Brain microvascular endothelial cell (primary cell): ENCODE measurements around the gene HEATR5A.

Source experiments
- DNase-seq: peaks from one replicate; pipeline ENCODE4 v3.0.0-alpha.2; 2020
- H3K27ac ChIP-seq: fragments of 250-450 bp; sonication (Bioruptor Pico); 2 replicates; pipeline ENCODE4 v1.5.1; 2020; ENCODE audit warnings: mild to moderate bottlenecking, moderate library complexity
- H3K27me3 ChIP-seq: fragments of 250-450 bp; sonication (Bioruptor Pico); replicated peaks from 2 replicates; pipeline ENCODE4 v1.5.1; 2020; ENCODE audit warnings: mild to moderate bottlenecking
- H3K36me3 ChIP-seq: fragments of 250-450 bp; sonication (Bioruptor Pico); replicated peaks from 2 replicates; pipeline ENCODE4 v1.5.1; 2020; ENCODE audit warnings: mild to moderate bottlenecking
- H3K4me3 ChIP-seq: 2 replicates; pipeline ENCODE4 v1.5.1; 2011; ENCODE audit warnings: low read depth, mild to moderate bottlenecking, control low read depth, low read length, moderate library complexity
- CTCF ChIP-seq: IDR thresholded peaks from 2 replicates; pipeline ENCODE4 v1.5.1; 2011; ENCODE audit warnings: low read depth, mild to moderate bottlenecking, moderate library complexity, low read length, control low read depth, inconsistent platforms; ENCODE audit errors: missing control alignments
- in situ Hi-C: cut with HindIII; loops from 2 replicates; pipeline ENCODE4 v1.10.0; 2017; ENCODE audit warnings: low sequenced_read_pairs, low pct_ligation_motif_present

Gene HEATR5A

GRCh38 chr14:31408421-31408820 lies 11.9 kb downstream of the HEATR5A start:
- no peak for DNase-seq
- H3K4me3 ChIP-seq = no peak overlapping the region
- H3K27me3 ChIP-seq = no peaks in the 10 kb centered on the region
- no peaks in the 10 kb centered on the region for H3K36me3 ChIP-seq
- in situ Hi-C loops = no loop called here
- no peak overlapping the region for H3K27ac ChIP-seq
- TF ChIP-seq CTCF = no peak

- no peaks in the 10 kb centered on the region for H3K36me3 ChIP-seq
- no peak for DNase-seq
- H3K4me3 ChIP-seq = no peak overlapping the region
- in situ Hi-C loops = no loop called here
- TF ChIP-seq CTCF = no peak
- H3K27me3 ChIP-seq = no peaks in the 10 kb centered on the region
- no peak overlapping the region for H3K27ac ChIP-seq
Observed at GRCh38 chr14:31405599-31406232, 14.6 kb downstream of the HEATR5A start.

GRCh38 chr14:31405106-31405505 lies 15.2 kb downstream of the HEATR5A start:
- Histone ChIP-seq H3K27ac (no peak overlapping the region), H3K4me3 (no peak overlapping the region), H3K36me3 (no peaks in the 10 kb centered on the region), H3K27me3 (no peaks in the 10 kb centered on the region)
- TF ChIP-seq CTCF = no peak
- DNase-seq = no peak
- in situ Hi-C loops = no loop called here

DNA sequence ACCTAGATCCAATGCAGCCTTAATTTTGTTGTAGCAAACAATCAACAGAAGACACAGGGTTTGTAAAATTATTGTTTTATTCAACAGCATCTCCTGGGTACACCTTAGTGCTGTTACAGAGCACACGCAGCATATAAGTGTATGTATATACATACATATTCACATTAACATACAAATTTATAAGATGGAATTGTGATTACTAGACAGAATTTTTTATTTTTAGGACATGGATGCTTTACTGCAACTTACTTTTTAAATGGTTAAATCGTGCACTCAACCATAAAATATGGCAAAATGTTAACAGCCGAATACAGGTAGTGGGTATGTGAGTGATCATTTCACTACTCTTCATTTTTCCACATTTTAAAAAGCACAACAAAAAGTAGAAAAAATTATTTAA lies 16.6 kb downstream of the HEATR5A start:
- in situ Hi-C loops = no loop called here
- H3K36me3 ChIP-seq = peaks cover 2% of the 10 kb centered on the region

DNA sequence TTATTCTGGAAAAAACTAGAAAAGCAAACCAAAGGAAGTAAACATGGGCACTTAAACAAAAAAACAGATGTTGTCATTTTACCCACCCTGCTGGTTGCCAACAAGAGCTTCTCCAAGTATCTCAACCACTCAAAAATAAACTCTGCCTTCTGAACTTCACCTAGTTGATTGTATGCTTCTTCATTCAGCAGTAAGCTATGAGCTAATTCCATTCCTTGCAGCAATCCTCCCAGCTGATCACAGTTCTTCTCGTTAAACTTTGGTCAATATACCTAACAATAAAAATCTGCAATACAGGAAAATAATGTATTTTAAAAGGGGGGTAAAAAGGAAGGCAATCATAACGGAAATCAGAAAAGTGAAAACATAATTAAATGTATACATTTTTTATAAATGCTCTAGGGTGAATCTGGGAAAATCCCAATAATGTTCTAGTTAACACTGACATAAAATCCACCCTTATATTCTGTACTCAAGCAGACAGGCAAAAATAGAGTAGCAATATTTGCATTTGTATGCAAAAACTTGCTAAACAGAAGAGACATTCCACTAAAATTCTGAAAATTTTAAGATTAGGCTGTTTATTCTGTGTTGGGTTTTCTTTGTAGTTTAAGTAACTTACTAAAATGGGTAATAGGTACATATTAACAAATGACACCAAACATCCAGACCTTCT lies 17.4 kb downstream of the HEATR5A start:
- H3K27ac ChIP-seq = no peak overlapping the region
- in situ Hi-C loops = no loop called here

More for the DNA sequence above, 16.6 kb downstream of the HEATR5A start:
- no peak for TF ChIP-seq CTCF
- DNase-seq = no peak
- Histone ChIP-seq H3K4me3 (no peak overlapping the region), H3K27ac (no peak overlapping the region), H3K27me3 (no peaks in the 10 kb centered on the region)

More for the DNA sequence above, 17.4 kb downstream of the HEATR5A start:
- Histone ChIP-seq H3K4me3 (no peak overlapping the region), H3K36me3 (peaks cover 9% of the 10 kb centered on the region), H3K27me3 (no peaks in the 10 kb centered on the region)
- TF ChIP-seq CTCF = no peak
- no peak for DNase-seq
